Measurements from ENCODE around the gene TRIP11.

Gene TRIP11

GRCh38 chr14:92010644-92011043 is 29.2 kb downstream of the TRIP11 start:
- Histone ChIP-seq H3K4me3 (ENCODE audit: low read length in 2 of 2) (no peak overlapping the region), H3K9ac (ENCODE audit: low read depth, low read length, poor library complexity) (no peak overlapping the region), H3K18ac (ENCODE audit: low read length) (no peak overlapping the region), H2BK12ac (ENCODE audit: low read length) (no peak overlapping the region), H3K23ac (ENCODE audit: low read depth, low read length, poor library complexity) (no peak overlapping the region), H3K4me1 (ENCODE audit: control insufficient read depth in 2 of 2, insufficient read depth in 1 of 2, low read depth in 1 of 2, low read length in 2 of 2) (no peaks in the 10 kb centered on the region), H3K14ac (ENCODE audit: low read length) (no peak overlapping the region), H4K8ac (ENCODE audit: low read depth, low read length) (no peak overlapping the region), H2BK15ac (ENCODE audit: low read length) (no peak overlapping the region), H3K27me3 (ENCODE audit: control insufficient read depth in 3 of 3, insufficient read depth in 3 of 3, low read depth in 1 of 3, low read length in 3 of 3) (no peaks in the 10 kb centered on the region), H2BK5ac (ENCODE audit: low read length) (no peak overlapping the region), H3K4me2 (ENCODE audit: insufficient read depth, low read length, poor library complexity, severe bottlenecking) (no peak overlapping the region), H2AK5ac (ENCODE audit: low read depth, low read length) (no peak overlapping the region), H3K79me1 (ENCODE audit: low read depth, low read length) (no peaks in the 10 kb centered on the region), H3K4ac (ENCODE audit: low read length) (no peak overlapping the region), H2AFZ (ENCODE audit: low read length) (no peak overlapping the region), H2BK120ac (ENCODE audit: low read depth, low read length) (no peak overlapping the region), H3K27ac (replicated peaks; ENCODE audit: low read length) (no peak overlapping the region), H3K9me3 (replicated peaks in 1 of 2; ENCODE audit: control insufficient read depth in 2 of 2, insufficient read depth in 1 of 2, low read depth in 1 of 2, low read length in 2 of 2) (no peaks in the 10 kb centered on the region), H3K36me3 (replicated peaks in 1 of 2; ENCODE audit: control insufficient read depth in 2 of 2, insufficient read depth in 2 of 2, low read length in 2 of 2) (peaks cover 15 to 97% of the 10 kb centered on the region in 2 donors), H4K91ac (ENCODE audit: low read depth, low read length, poor library complexity) (no peak overlapping the region)
- DNase-seq (ENCODE audit: low spot score): no peak
- WGBS, 2 donors (ENCODE audit: extremely low coverage in 2 of 2, insufficient read length in 2 of 2, insufficient replicate concordance in 1 of 2): no CpG with 5 or more reads among the region's 3 CpGs

- Histone ChIP-seq H3K27ac (replicated peaks; ENCODE audit: low read length) (no peak overlapping the region), H3K14ac (ENCODE audit: low read length) (no peak overlapping the region), H2BK12ac (ENCODE audit: low read length) (no peak overlapping the region), H3K79me1 (ENCODE audit: low read depth, low read length) (no peaks in the 10 kb centered on the region), H2BK15ac (ENCODE audit: low read length) (no peak overlapping the region), H4K8ac (ENCODE audit: low read depth, low read length) (no peak overlapping the region), H3K23ac (ENCODE audit: low read depth, low read length, poor library complexity) (no peak overlapping the region), H3K4me3 (ENCODE audit: low read length in 2 of 2) (no peak overlapping the region), H3K9ac (ENCODE audit: low read depth, low read length, poor library complexity) (no peak overlapping the region), H4K91ac (ENCODE audit: low read depth, low read length, poor library complexity) (no peak overlapping the region), H3K27me3 (ENCODE audit: control insufficient read depth in 3 of 3, insufficient read depth in 3 of 3, low read depth in 1 of 3, low read length in 3 of 3) (no peaks in the 10 kb centered on the region), H2AK5ac (ENCODE audit: low read depth, low read length) (no peak overlapping the region), H3K18ac (ENCODE audit: low read length) (no peak overlapping the region), H2AFZ (ENCODE audit: low read length) (no peak overlapping the region), H2BK120ac (ENCODE audit: low read depth, low read length) (no peak overlapping the region), H3K36me3 (replicated peaks in 1 of 2; ENCODE audit: control insufficient read depth in 2 of 2, insufficient read depth in 2 of 2, low read length in 2 of 2) (peaks cover 15 to 97% of the 10 kb centered on the region in 2 donors), H3K4me2 (ENCODE audit: insufficient read depth, low read length, poor library complexity, severe bottlenecking) (no peak overlapping the region), H3K4me1 (ENCODE audit: control insufficient read depth in 2 of 2, insufficient read depth in 1 of 2, low read depth in 1 of 2, low read length in 2 of 2) (no peaks in the 10 kb centered on the region), H2BK5ac (ENCODE audit: low read length) (no peak overlapping the region), H3K4ac (ENCODE audit: low read length) (no peak overlapping the region), H3K9me3 (replicated peaks in 1 of 2; ENCODE audit: control insufficient read depth in 2 of 2, insufficient read depth in 1 of 2, low read depth in 1 of 2, low read length in 2 of 2) (no peaks in the 10 kb centered on the region)
- no peak for DNase-seq (ENCODE audit: low spot score)
- no CpG with 5 or more reads among the region's 1 CpG for WGBS, 2 donors (ENCODE audit: extremely low coverage in 2 of 2, insufficient read length in 2 of 2, insufficient replicate concordance in 1 of 2)
Observed at GRCh38 chr14:92009604-92010003, 30.3 kb downstream of the TRIP11 start.

- Histone ChIP-seq H3K14ac (ENCODE audit: low read length) (no peak overlapping the region), H3K4me2 (ENCODE audit: insufficient read depth, low read length, poor library complexity, severe bottlenecking) (no peak overlapping the region), H2AFZ (ENCODE audit: low read length) (no peak overlapping the region), H3K36me3 (replicated peaks in 1 of 2; ENCODE audit: control insufficient read depth in 2 of 2, insufficient read depth in 2 of 2, low read length in 2 of 2) (peaks cover 11 to 85% of the 10 kb centered on the region in 2 donors), H3K23ac (ENCODE audit: low read depth, low read length, poor library complexity) (no peak overlapping the region), H3K18ac (ENCODE audit: low read length) (no peak overlapping the region), H2BK120ac (ENCODE audit: low read depth, low read length) (no peak overlapping the region), H3K27ac (replicated peaks; ENCODE audit: low read length) (no peak overlapping the region), H3K4me3 (ENCODE audit: low read length in 2 of 2) (no peak overlapping the region), H4K8ac (ENCODE audit: low read depth, low read length) (no peak overlapping the region), H3K9ac (ENCODE audit: low read depth, low read length, poor library complexity) (no peak overlapping the region), H2BK5ac (ENCODE audit: low read length) (no peak overlapping the region), H3K4me1 (ENCODE audit: control insufficient read depth in 2 of 2, insufficient read depth in 1 of 2, low read depth in 1 of 2, low read length in 2 of 2) (no peaks in the 10 kb centered on the region), H3K79me1 (ENCODE audit: low read depth, low read length) (no peaks in the 10 kb centered on the region), H3K27me3 (ENCODE audit: control insufficient read depth in 3 of 3, insufficient read depth in 3 of 3, low read depth in 1 of 3, low read length in 3 of 3) (no peaks in the 10 kb centered on the region), H2AK5ac (ENCODE audit: low read depth, low read length) (no peak overlapping the region), H2BK12ac (ENCODE audit: low read length) (no peak overlapping the region), H3K4ac (ENCODE audit: low read length) (no peak overlapping the region), H4K91ac (ENCODE audit: low read depth, low read length, poor library complexity) (no peak overlapping the region), H2BK15ac (ENCODE audit: low read length) (no peak overlapping the region), H3K9me3 (replicated peaks in 1 of 2; ENCODE audit: control insufficient read depth in 2 of 2, insufficient read depth in 1 of 2, low read depth in 1 of 2, low read length in 2 of 2) (no peaks in the 10 kb centered on the region)
- no CpG with 5 or more reads among the region's 5 CpGs for WGBS, 2 donors (ENCODE audit: extremely low coverage in 2 of 2, insufficient read length in 2 of 2, insufficient replicate concordance in 1 of 2)
- DNase-seq (ENCODE audit: low spot score): no peak
Observed at GRCh38 chr14:92005019-92005418, 34.8 kb downstream of the TRIP11 start.

- WGBS, 2 donors (ENCODE audit: extremely low coverage in 2 of 2, insufficient read length in 2 of 2, insufficient replicate concordance in 1 of 2): no CpG with 5 or more reads among the region's 2 CpGs
- H3K36me3 ChIP-seq (replicated peaks in 1 of 2; ENCODE audit: control insufficient read depth in 2 of 2, insufficient read depth in 2 of 2, low read length in 2 of 2): peaks cover 9 to 85% of the 10 kb centered on the region in 2 donors
Observed at GRCh38 chr14:92004062-92004461, 35.8 kb downstream of the TRIP11 start.

More at GRCh38 chr14:92004062-92004461, 35.8 kb downstream of the TRIP11 start:
- Histone ChIP-seq H3K9ac (ENCODE audit: low read depth, low read length, poor library complexity) (no peak overlapping the region), H3K27ac (replicated peaks; ENCODE audit: low read length) (no peak overlapping the region), H3K4me2 (ENCODE audit: insufficient read depth, low read length, poor library complexity, severe bottlenecking) (no peak overlapping the region), H2BK15ac (ENCODE audit: low read length) (no peak overlapping the region), H4K91ac (ENCODE audit: low read depth, low read length, poor library complexity) (no peak overlapping the region), H3K4me3 (ENCODE audit: low read length in 2 of 2) (no peak overlapping the region), H3K27me3 (ENCODE audit: control insufficient read depth in 3 of 3, insufficient read depth in 3 of 3, low read depth in 1 of 3, low read length in 3 of 3) (no peaks in the 10 kb centered on the region), H3K4me1 (ENCODE audit: control insufficient read depth in 2 of 2, insufficient read depth in 1 of 2, low read depth in 1 of 2, low read length in 2 of 2) (no peaks in the 10 kb centered on the region), H2AFZ (ENCODE audit: low read length) (no peak overlapping the region), H3K79me1 (ENCODE audit: low read depth, low read length) (no peaks in the 10 kb centered on the region), H3K4ac (ENCODE audit: low read length) (no peak overlapping the region), H3K23ac (ENCODE audit: low read depth, low read length, poor library complexity) (no peak overlapping the region), H2BK120ac (ENCODE audit: low read depth, low read length) (no peak overlapping the region), H3K9me3 (replicated peaks in 1 of 2; ENCODE audit: control insufficient read depth in 2 of 2, insufficient read depth in 1 of 2, low read depth in 1 of 2, low read length in 2 of 2) (no peaks in the 10 kb centered on the region), H4K8ac (ENCODE audit: low read depth, low read length) (no peak overlapping the region), H2AK5ac (ENCODE audit: low read depth, low read length) (no peak overlapping the region), H2BK12ac (ENCODE audit: low read length) (no peak overlapping the region), H3K18ac (ENCODE audit: low read length) (no peak overlapping the region), H2BK5ac (ENCODE audit: low read length) (no peak overlapping the region), H3K14ac (ENCODE audit: low read length) (no peak overlapping the region)
- no peak for DNase-seq (ENCODE audit: low spot score)
